ENCODE measurements around the gene SLC29A4. TPM values are rescaled to one million over a fixed set of nuclear protein-coding genes. Genes with fewer than 3 reads are reported as not detected.
"Not testable (repeated sequence)": the region's sequence is repeated elsewhere in the genome, so short reads cannot be mapped to it uniquely, and the experiment has no call there.

SLC29A4 gene
- total RNA-seq, 2 donors from 2014 or later, result 3.7 to 4.3 TPM

DNA sequence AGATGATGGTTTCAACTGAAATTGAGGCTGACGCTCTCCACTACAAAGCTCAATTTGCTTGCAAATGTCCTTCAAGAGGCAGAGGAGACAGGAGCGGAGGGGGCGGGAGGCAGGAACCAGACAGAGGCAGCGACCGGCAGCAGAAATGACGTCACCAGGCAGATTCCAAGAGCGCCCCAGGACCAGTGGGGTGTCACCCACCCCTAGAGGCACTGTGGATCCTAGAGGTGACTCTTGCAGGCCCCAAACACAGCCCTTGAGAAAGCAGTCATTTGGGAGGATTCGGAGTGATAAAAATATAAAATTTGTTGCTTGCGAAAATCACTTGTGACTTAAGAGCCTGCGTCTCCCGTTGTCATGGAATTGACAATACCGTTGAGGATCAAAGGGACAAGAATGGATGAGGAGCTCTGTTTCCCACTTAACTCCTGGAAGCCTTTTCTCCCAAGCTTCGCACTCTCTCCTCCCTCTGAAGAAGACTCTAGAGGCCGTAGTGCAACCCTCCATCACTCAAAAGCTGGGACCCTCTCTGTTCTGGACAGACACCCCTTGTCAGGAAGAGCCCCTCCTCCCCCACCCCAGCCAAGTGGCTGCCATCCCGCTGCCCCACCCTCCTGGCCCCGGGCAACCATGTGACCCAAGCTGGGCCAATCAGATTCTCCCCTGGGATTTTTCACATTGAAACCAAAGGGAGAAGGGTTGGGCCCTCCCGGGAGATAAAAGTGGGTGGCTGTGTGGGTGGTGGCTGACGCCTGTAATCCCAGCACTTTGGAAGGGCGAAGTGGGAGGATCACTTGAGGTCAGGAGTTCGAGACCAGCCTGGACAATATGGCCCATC lies 16.3 kb upstream of the SLC29A4 start:
- H3K27me3 ChIP-seq, result no peaks in the 10 kb centered on the region

DNA sequence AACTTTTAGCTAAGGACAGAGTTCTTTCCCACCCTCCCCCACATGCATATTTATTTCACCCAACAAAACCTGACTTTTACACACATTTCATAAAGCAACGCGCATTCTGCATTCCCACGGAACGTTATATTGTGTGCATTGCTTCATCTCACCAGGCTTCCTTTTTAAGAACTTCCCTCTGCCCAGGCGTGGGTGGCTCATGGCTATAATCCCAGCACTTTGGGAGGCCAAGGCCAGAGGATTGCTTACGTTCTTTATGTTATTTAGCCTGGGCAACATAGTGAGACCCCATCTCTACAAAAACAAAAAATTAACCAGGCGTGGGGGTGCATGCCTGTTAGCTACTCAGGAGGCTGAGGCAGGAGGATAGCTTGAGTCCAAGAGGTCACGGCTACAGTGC lies 14.9 kb upstream of the SLC29A4 start:
- H3K27me3 ChIP-seq; H3K4me1 ChIP-seq; DNase-seq (ENCODE audit: low spot score): not testable (repeated sequence)

More for the DNA sequence above, 16.3 kb upstream of the SLC29A4 start:
- no peaks in the 10 kb centered on the region for H3K36me3 ChIP-seq
- H3K4me3 ChIP-seq, result no peak overlapping the region
- H3K4me1 ChIP-seq, result no peaks in the 10 kb centered on the region
- H3K27ac ChIP-seq, result no peak overlapping the region
- no peak for TF ChIP-seq CTCF (IDR thresholded peaks at IDR 0.05)
- H3K9me3 ChIP-seq, result no peaks in the 10 kb centered on the region
- DNase-seq (ENCODE audit: low spot score), result no peak

DNA sequence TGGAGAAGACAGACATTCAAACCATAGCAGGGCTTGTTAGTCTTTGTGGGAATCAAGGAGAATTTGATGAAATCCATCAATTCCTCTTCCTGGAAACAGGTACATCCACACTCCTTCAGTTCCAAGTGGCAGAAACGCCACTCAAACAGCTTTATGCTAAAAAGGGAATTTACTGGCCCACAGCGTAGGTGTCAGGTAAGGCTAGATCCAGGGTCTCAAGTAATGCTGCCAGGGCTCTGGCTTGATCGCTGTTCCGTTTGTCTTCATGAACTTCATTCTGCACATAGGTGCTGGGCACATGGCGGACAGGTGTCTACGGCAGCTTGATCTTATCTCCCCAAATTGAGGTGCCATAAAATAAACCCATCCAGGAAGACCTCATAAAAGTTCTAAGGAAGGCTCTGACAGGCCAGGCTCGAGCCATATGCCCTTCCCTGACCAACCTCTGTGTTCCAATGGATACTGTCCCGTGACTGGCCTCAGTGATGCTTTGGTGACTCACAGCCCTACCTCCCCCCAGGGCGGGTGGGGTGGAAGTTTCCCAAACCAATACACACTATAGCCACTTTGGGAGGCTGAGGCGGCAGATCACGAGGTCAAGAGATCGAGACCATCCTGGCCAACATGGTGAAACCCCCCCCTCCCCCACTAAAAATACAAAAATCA lies 12.6 kb upstream of the SLC29A4 start:
- H3K27me3 ChIP-seq; H3K9me3 ChIP-seq; H3K36me3 ChIP-seq; H3K4me3 ChIP-seq; H3K4me1 ChIP-seq; H3K27ac ChIP-seq; DNase-seq (ENCODE audit: low spot score): not testable (repeated sequence)

More for the DNA sequence above, 14.9 kb upstream of the SLC29A4 start:
- H3K9me3 ChIP-seq, H3K36me3 ChIP-seq, H3K4me3 ChIP-seq, H3K27ac ChIP-seq: not testable (repeated sequence)

DNA sequence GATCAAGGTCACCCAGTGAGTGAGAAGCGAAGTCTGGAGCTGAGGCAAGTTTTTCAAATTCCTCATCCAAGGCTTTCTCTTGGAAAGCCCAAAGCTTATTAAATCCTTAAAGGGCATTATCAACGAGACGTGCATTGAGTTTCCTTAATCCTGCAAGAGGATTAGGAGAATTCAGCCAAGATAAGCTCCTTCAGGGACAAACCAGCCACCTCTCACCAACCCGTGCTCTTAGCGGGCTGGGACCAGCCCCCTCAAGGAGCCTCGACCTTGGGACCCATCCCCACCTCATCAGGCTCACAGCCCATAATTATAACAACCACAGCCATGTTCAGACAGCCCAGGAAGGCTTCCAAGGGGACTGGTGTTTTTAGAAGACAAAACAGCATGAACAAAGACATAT lies 12.0 kb upstream of the SLC29A4 start:
- Histone ChIP-seq H3K27ac (no peak overlapping the region), H3K36me3 (no peaks in the 10 kb centered on the region), H3K27me3 (no peaks in the 10 kb centered on the region), H3K4me3 (no peak overlapping the region), H3K9me3 (no peaks in the 10 kb centered on the region), H3K4me1 (no peaks in the 10 kb centered on the region)
- no peak for DNase-seq (ENCODE audit: low spot score)
- no peak for TF ChIP-seq CTCF (IDR thresholded peaks at IDR 0.05)

DNA sequence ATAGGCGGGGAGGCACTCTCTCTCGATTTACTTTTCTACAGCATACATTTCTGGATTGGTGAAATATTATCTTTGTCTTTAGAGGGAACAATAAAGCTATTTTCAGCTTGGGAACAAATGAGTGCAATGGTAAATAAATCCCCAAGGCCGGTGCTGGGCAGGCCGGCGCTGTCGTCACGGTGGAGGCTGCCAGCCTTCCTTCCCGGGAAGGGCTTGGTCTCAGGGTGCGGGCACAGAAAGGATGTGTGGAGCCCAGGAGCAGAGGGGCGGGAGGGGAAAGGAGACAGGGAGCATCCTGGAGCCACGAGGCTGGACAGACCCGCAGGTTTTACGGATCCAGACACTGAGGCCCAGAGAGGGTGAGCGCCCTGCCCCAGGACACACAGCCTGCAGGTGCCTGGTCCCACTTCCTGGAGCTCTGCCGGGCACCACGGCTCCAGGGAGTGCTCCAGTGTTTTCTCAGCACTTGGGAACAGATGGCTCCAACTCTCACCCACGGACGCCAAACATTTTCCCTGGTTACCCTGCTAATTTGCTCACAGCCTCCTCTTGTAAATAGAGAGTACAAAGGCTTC lies 8.8 kb upstream of the SLC29A4 start:
- DNase-seq (ENCODE audit: low spot score); H3K9me3 ChIP-seq; H3K4me1 ChIP-seq; H3K36me3 ChIP-seq; H3K27me3 ChIP-seq; H3K4me3 ChIP-seq; H3K27ac ChIP-seq: not testable (repeated sequence)

DNA sequence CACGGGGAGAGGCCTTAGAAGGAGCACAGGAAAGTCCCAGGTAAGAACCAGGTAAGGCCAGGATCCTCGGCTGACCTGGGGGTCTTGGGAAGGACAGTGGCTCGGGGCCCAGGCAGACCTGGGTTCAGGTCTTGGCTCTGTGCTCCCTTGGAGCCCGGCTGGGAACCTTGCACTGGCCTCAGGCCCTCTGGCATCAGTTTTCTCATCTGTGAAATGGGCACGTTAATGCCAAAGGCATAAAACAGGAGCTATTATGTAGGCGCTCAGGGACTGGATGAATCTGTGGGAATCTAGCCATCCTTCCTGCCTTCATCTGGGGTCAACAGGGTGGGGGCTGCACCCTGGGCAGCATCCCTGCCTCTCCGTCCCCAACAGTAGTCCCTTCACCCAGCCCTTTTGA lies 8.3 kb upstream of the SLC29A4 start:
- H3K9me3 ChIP-seq, result no peaks in the 10 kb centered on the region
- no peaks in the 10 kb centered on the region for H3K36me3 ChIP-seq
- no peak overlapping the region for H3K27ac ChIP-seq
- no peak for DNase-seq (ENCODE audit: low spot score)
- H3K4me1 ChIP-seq, result no peaks in the 10 kb centered on the region
- H3K4me3 ChIP-seq, result no peak overlapping the region
- no peak for TF ChIP-seq CTCF (IDR thresholded peaks at IDR 0.05)
- H3K27me3 ChIP-seq, result no peaks in the 10 kb centered on the region

- not testable (repeated sequence) for H3K36me3 ChIP-seq; H3K27ac ChIP-seq; H3K4me1 ChIP-seq; H3K4me3 ChIP-seq; H3K27me3 ChIP-seq; H3K9me3 ChIP-seq; DNase-seq (ENCODE audit: low spot score)
Observed at GRCh38 chr7:5274985-5275431, 7.7 kb upstream of the SLC29A4 start.

DNA sequence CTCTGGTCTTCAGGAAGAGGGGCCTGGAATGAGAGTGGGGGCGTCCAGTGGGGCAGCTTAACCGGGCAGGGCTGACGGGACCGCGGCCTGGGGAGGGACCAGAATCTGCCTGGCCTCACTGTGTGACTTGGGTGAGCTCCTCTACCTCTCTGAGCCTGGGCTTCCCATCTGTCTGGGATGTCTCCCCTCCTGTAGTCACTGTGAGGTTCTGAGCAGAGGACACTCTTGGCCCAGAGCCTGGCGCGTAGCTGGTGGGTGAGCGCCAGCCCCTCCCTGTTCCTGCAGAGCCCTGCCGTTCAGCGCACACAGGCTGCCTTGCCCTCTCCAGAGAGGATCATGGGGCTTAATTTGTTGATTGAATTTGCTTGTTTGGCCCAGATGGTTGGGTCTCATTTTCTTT lies 7.2 kb upstream of the SLC29A4 start:
- not testable (repeated sequence) for H3K4me1 ChIP-seq; DNase-seq (ENCODE audit: low spot score); H3K27ac ChIP-seq

GRCh38 chr7:5276123-5276522 lies 6.6 kb upstream of the SLC29A4 start:
- not testable (repeated sequence) for H3K36me3 ChIP-seq; DNase-seq (ENCODE audit: low spot score); H3K27ac ChIP-seq; H3K4me1 ChIP-seq; H3K27me3 ChIP-seq; H3K9me3 ChIP-seq; H3K4me3 ChIP-seq

More for the DNA sequence above, 7.2 kb upstream of the SLC29A4 start:
- H3K36me3 ChIP-seq, H3K9me3 ChIP-seq, H3K4me3 ChIP-seq, H3K27me3 ChIP-seq: not testable (repeated sequence)
